Kidney (tissue), 14 donors: ENCODE data around the gene XYLB. TPM values are rescaled to one million over a fixed set of nuclear protein-coding genes. Genes with fewer than 3 reads are reported as not detected.

ENCODE experiments used
- DNase-seq, 5 donors: peaks; one replicate each; pipeline ENCODE4 v3.0.0-alpha.2; 2013 to 2020
- FAIRE-seq: peaks from 2 replicates; lab custom pipeline; 2012; peaks lifted over from hg19 to GRCh38; lab: Jason Lieb, UNC
- H3K27ac ChIP-seq, 2 donors: one replicate each; pipeline ENCODE4 v1.7.0; 2013; ENCODE audit warnings: low read depth in 2 of 2, low read length in 2 of 2, inconsistent platforms in 1 of 2
- H3K27me3 ChIP-seq: one replicate; pipeline ENCODE4 v1.7.1; 2013; ENCODE audit warnings: low read length, inconsistent platforms; ENCODE audit not compliant: control insufficient read depth, insufficient read depth
- H3K36me3 ChIP-seq, 3 donors: one replicate each; pipeline versions ENCODE4 v1.7.0 to v1.7.1; 2013; ENCODE audit warnings: low read length in 3 of 3, control low read depth in 1 of 3, inconsistent platforms in 1 of 3; ENCODE audit not compliant: insufficient read depth in 3 of 3, control insufficient read depth in 2 of 3
- H3K4me1 ChIP-seq, 3 donors: one replicate each; pipeline versions ENCODE4 v1.7.0 to v1.7.1; 2013; ENCODE audit warnings: low read length in 3 of 3, inconsistent platforms in 1 of 3, low read depth in 1 of 3; ENCODE audit not compliant: control insufficient read depth in 2 of 3, insufficient read depth in 2 of 3
- H3K4me3 ChIP-seq, 3 donors: one replicate each; pipeline versions ENCODE4 v1.7.0 to v1.8.1; 2013; ENCODE audit warnings: low read length in 3 of 3, control low read depth in 1 of 3, inconsistent platforms in 1 of 3
- H3K9ac ChIP-seq, 3 donors: one replicate each; pipeline versions ENCODE4 v1.7.0 to v1.7.1; 2013; ENCODE audit warnings: low read length in 3 of 3, control low read depth in 1 of 3, inconsistent platforms in 1 of 3
- H3K9me3 ChIP-seq, 3 donors: one replicate each; pipeline versions ENCODE4 v1.7.0 to v1.7.1; 2013; ENCODE audit warnings: low read length in 3 of 3, control low read depth in 1 of 3, inconsistent platforms in 1 of 3; ENCODE audit not compliant: control insufficient read depth in 2 of 3, insufficient read depth in 1 of 3
- intact Hi-C: fragments of 100-400 bp; cut with DNase I; formaldehyde crosslinking; loops from one replicate; pipeline ENCODE4 v1.11.1; 2022
- polyA plus RNA-seq: library from polyadenylated mRNA; stranded (reverse); fragments of 350-450 nt; fragmentation: Illumina TruSeq; extraction: RNeasy Lipid Tissue Mini Kit (QIAGEN cat#74804); gene quantifications from one replicate; pipeline ENCODE4 v1.2.3, GENCODE V29; 2014; ENCODE audit warnings: low read depth, low replicate concordance; ENCODE audit not compliant: insufficient read depth
- total RNA-seq: library from RNA; stranded (reverse); fragmentation: NEBNext Ultra II Directional; extraction: Animal tissue kit (Norgen Biotek cat#: 25700); gene quantifications from one replicate; pipeline ENCODE4 v1.2.1, GENCODE V29; 2021
- TF ChIP-seq, protein P1 (sequence below): IDR thresholded peaks from 3 replicates; pipeline ENCODE4 v1.5.1; 2012; ENCODE audit warnings: mild to moderate bottlenecking, moderate library complexity, borderline replicate concordance; ENCODE audit not compliant: insufficient read depth; ENCODE audit errors: extremely low read depth
- donor health status: control.
- donor health status: control.
- donor health status: control.
- donor health status: control.
- donor health status: control.
- donor health status: DM: yes; HTN: yes; CAD: no.
- donor health status: Normal renal cell carcinoma (clear cell type).

The XYLB gene
- total and polyA plus RNA-seq, 2 donors from 2014 or later: 6.0 to 7.9 TPM

DNA sequence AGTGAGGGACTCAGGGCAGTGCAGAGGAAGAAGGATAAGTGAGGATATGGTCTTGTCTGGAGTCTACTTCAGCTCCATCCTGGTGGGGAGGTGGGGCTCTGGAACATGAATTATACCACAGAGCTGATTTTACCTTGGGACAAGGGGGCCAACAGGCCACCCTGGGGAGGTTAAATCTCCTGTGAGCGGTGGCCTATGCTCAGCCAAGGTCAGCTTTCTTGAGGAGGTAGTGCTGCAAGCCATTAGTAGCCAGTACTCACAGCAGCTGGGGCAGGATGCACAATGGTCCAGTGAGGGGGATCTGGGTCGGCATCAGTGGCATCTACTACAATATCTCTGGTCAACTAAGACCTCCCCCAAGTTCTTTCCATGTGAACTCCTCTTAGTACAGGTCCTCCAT, 49.7 kb downstream of the XYLB start:
- Histone ChIP-seq H3K9ac (no peak overlapping the region), H3K4me1 (no peaks in the 10 kb centered on the region), H3K36me3 (peaks cover 3 to 26% (median 9%) of the 10 kb centered on the region in 3 donors), H3K27me3 (no peaks in the 10 kb centered on the region), H3K27ac (no peak overlapping the region), H3K4me3 (no peak overlapping the region), H3K9me3 (no peaks in the 10 kb centered on the region)
- intact Hi-C loops: no loop called here
- DNase-seq (no peak), FAIRE-seq (no peak)
- TF ChIP-seq, protein P1, sequence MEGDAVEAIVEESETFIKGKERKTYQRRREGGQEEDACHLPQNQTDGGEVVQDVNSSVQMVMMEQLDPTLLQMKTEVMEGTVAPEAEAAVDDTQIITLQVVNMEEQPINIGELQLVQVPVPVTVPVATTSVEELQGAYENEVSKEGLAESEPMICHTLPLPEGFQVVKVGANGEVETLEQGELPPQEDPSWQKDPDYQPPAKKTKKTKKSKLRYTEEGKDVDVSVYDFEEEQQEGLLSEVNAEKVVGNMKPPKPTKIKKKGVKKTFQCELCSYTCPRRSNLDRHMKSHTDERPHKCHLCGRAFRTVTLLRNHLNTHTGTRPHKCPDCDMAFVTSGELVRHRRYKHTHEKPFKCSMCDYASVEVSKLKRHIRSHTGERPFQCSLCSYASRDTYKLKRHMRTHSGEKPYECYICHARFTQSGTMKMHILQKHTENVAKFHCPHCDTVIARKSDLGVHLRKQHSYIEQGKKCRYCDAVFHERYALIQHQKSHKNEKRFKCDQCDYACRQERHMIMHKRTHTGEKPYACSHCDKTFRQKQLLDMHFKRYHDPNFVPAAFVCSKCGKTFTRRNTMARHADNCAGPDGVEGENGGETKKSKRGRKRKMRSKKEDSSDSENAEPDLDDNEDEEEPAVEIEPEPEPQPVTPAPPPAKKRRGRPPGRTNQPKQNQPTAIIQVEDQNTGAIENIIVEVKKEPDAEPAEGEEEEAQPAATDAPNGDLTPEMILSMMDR: no peak

DNA sequence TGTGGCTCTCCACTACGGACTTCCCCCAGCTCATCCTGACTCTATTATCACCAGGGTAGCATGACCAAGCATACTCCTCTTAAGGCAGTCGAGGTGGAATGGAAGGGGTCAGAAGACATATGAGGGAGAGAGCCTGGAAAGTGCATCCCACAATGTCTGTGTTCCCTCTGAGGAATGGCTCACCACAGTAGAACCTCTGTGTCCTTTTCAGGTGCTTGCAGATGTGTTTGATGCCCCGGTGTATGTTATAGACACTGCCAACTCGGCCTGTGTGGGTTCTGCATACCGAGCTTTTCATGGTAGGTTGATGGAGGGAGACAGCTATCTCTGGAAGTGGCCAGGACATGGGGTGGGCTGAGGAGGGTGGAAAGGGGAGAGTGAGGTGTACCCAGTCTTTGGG, 50.3 kb downstream of the XYLB start:
- no peak for FAIRE-seq
- DNase-seq: no peak
- H3K9ac ChIP-seq: no peak overlapping the region
- H3K9me3 ChIP-seq: no peaks in the 10 kb centered on the region
- H3K27me3 ChIP-seq: no peaks in the 10 kb centered on the region
- intact Hi-C loops: no loop called here
- H3K4me1 ChIP-seq: no peaks in the 10 kb centered on the region
- peaks cover 3 to 28% (median 13%) of the 10 kb centered on the region in 3 donors for H3K36me3 ChIP-seq
- TF ChIP-seq, protein P1: no peak
- no peak overlapping the region for H3K4me3 ChIP-seq
- H3K27ac ChIP-seq: no peak overlapping the region

DNA sequence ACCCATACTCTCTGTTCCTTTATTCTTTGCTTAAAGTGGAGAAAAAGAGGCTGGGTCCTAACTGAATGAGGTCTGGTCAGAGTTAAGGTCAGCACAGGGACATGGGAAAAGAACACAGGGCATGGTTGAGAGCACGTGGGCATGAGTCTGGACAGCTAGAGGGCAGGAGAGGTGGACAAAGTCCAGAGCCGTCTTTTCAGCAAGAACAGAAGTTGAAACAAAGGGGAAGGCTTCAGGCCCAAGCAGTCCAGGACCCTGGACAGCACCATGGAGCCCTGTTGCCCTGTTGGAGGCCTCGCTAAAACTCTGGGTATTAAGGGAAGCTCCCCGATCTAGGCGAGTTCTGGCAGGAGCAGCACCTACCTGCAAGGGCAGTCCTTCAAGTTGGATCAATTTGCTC, 50.7 kb downstream of the XYLB start:
- intact Hi-C loops: no loop called here
- peak in 4 of 5 donors; percentile 56 to 84 (median 74) for DNase-seq
- no peak for FAIRE-seq

More for the DNA sequence above, 50.7 kb downstream of the XYLB start:
- Histone ChIP-seq H3K27ac (no peak overlapping the region), H3K36me3 (peaks cover 4 to 33% (median 18%) of the 10 kb centered on the region in 3 donors), H3K9me3 (no peaks in the 10 kb centered on the region), H3K4me1 (no peaks in the 10 kb centered on the region), H3K27me3 (no peaks in the 10 kb centered on the region), H3K9ac (no peak overlapping the region), H3K4me3 (no peak overlapping the region)
- TF ChIP-seq, protein P1: peak; percentile 17
